Measurements from ENCODE around the gene AP1G1.

DNA sequence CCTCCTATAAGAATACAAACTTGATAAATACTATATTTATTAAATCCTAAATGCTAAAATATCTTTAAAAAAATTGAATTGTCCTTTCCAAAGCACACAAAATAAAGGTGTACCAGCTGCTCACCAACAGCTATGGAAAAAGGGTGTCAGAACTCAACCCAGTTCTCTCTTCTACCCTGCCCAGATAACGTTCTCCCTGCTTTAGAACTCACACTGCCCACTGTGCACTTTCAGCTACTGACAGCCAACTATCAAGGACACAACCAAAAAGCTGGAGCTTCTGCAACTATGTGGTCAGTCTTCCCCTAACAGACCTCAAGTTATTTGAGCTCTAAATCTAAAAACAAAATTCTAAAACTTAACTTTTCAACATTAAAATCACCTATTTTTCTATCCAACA, 13.7 kb downstream of the AP1G1 start:
- TF ChIP-seq, protein P1, sequence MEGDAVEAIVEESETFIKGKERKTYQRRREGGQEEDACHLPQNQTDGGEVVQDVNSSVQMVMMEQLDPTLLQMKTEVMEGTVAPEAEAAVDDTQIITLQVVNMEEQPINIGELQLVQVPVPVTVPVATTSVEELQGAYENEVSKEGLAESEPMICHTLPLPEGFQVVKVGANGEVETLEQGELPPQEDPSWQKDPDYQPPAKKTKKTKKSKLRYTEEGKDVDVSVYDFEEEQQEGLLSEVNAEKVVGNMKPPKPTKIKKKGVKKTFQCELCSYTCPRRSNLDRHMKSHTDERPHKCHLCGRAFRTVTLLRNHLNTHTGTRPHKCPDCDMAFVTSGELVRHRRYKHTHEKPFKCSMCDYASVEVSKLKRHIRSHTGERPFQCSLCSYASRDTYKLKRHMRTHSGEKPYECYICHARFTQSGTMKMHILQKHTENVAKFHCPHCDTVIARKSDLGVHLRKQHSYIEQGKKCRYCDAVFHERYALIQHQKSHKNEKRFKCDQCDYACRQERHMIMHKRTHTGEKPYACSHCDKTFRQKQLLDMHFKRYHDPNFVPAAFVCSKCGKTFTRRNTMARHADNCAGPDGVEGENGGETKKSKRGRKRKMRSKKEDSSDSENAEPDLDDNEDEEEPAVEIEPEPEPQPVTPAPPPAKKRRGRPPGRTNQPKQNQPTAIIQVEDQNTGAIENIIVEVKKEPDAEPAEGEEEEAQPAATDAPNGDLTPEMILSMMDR (conservative IDR thresholded peaks at IDR 0.05; ENCODE audit: low read length) = no peak
- no peak for TF ChIP-seq EZH2phosphoT487 (IDR thresholded peaks at IDR 0.05; ENCODE audit: borderline replicate concordance, low read depth, low read length)

Data from OCI-LY7 (cell line).